NB4 (cell line): ENCODE data around the gene FLVCR1.

Experiments used
- CTCF ChIP-seq: IDR thresholded peaks from one replicate; pipeline ENCODE4 v1.5.1; 2012; ENCODE audit warnings: low read depth, low read length
- MAX ChIP-seq: IDR thresholded peaks from 2 replicates; pipeline ENCODE4 v1.6.1; 2011; ENCODE audit warnings: low read depth, low read length
- POLR2A ChIP-seq: IDR thresholded peaks from 2 replicates; pipeline ENCODE4 v1.6.1; 2011; ENCODE audit warnings: mild to moderate bottlenecking; ENCODE audit not compliant: insufficient read length; ENCODE audit errors: extremely low read depth

- no peak for TF ChIP-seq CTCF
- no peak for TF ChIP-seq POLR2A
- TF ChIP-seq MAX: no peak
These were observed 88.8 kb downstream of the FLVCR1 start for GRCh38 chr1:212946872-212947271.
